Prostate gland (tissue), 2 donors: ENCODE measurements around the gene LRRC73. TPM values are rescaled to one million over a fixed set of nuclear protein-coding genes. Genes with fewer than 3 reads are reported as not detected.

Experiments
- DNase-seq: peaks from one replicate; pipeline ENCODE4 v3.0.0-alpha.2; 2019; ENCODE audit warnings: low spot score
- H3K27ac ChIP-seq, 2 donors: fragments of 200-600 bp; sonication (generic); 2 replicates each; pipeline ENCODE4 v1.5.1; 2017 to 2019
- H3K27me3 ChIP-seq: fragments of 200-600 bp; sonication (generic); replicated peaks from 2 replicates; pipeline ENCODE4 v1.5.1; 2019; ENCODE audit not compliant: insufficient read depth
- H3K36me3 ChIP-seq, 2 donors: fragments of 200-600 bp; sonication (generic); 1 replicate in 1 of 2; 2 replicates in 1 of 2; pipeline versions ENCODE4 v1.5.1 to v1.8.1; 2017 to 2019
- H3K4me1 ChIP-seq: fragments of 200-600 bp; sonication (generic); replicated peaks from 2 replicates; pipeline ENCODE4 v1.5.1; 2019
- H3K4me3 ChIP-seq, 2 donors: fragments of 200-600 bp; sonication (generic); 2 replicates each; pipeline ENCODE4 v1.5.1; 2017 to 2019
- H3K9me3 ChIP-seq: fragments of 200-600 bp; sonication (generic); 2 replicates; pipeline ENCODE4 v1.5.1; 2017
- POLR2A ChIP-seq: fragments of 450-650 bp; IDR thresholded peaks from one replicate; pipeline ENCODE4 v1.6.1; 2016; ENCODE audit warnings: antibody characterized with exemption, mild to moderate bottlenecking
- POLR2AphosphoS5 ChIP-seq: sonication (generic); formaldehyde crosslinking; IDR thresholded peaks from one replicate; pipeline ENCODE4 v1.6.1; 2017; ENCODE audit warnings: antibody characterized with exemption
- WGBS: methylation state at CpG from one replicate; pipeline ENCODE4 v1.1.5; 2018; 5-methylcytosine and 5-hydroxymethylcytosine counted together
- intact Hi-C: fragments of 100-400 bp; cut with DNase I; formaldehyde crosslinking; loops from one replicate; pipeline ENCODE4 v1.14.2; 2022
- total RNA-seq, 2 donors: library from RNA; depleted of rRNA; stranded (reverse); fragments of >200 nt; gene quantifications; one replicate each; pipeline ENCODE4 v1.1.0, GENCODE V29; 2016
- TF ChIP-seq, protein P1 (sequence below), 4 experiments: fragments of 200-600 bp in 2 of 4; fragments of 450-650 bp in 2 of 4; sonication (generic) in 2 of 4; IDR thresholded peaks; 1 replicate in 3 of 4; 2 replicates in 1 of 4; pipeline ENCODE4 v1.5.1; 2016 to 2019; ENCODE audit warnings: antibody characterized with exemption in 4 of 4, mild to moderate bottlenecking in 2 of 4, moderate library complexity in 2 of 4

The LRRC73 gene
- total RNA-seq, 2 donors from 2014 or later, result 0.68 to 4.0 TPM

DNA sequence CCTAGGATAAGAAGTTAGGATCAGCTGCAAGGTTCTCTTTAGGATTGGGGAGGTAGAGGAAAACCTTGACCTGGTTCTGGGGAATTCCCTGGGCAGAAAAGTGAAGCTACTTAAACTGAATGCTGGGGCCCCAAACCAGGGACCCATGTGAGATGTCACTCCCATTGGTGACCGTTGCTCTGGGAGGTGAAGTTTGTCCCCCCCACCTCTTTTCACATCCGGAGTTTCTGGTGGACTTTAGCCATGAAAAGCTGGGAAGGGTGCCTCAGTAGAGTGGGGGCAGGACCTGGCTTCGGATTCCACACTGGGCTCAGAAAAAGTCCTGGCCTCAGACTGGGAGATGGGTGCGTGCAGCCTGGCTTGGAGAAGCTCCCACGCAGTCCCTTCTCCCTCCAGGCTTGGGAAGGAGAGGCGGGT is 19.6 kb downstream of the LRRC73 start:
- peaks cover 19% of the 10 kb centered on the region for H3K4me1 ChIP-seq
- DNase-seq, result no peak
- intact Hi-C loops, result loop anchor here (10.0 kb wide), 1 partner anchor 226 kb away; no protein-coding TSS in a partner anchor
- TF ChIP-seq POLR2AphosphoS5, result no peak
- TF ChIP-seq, protein P1, sequence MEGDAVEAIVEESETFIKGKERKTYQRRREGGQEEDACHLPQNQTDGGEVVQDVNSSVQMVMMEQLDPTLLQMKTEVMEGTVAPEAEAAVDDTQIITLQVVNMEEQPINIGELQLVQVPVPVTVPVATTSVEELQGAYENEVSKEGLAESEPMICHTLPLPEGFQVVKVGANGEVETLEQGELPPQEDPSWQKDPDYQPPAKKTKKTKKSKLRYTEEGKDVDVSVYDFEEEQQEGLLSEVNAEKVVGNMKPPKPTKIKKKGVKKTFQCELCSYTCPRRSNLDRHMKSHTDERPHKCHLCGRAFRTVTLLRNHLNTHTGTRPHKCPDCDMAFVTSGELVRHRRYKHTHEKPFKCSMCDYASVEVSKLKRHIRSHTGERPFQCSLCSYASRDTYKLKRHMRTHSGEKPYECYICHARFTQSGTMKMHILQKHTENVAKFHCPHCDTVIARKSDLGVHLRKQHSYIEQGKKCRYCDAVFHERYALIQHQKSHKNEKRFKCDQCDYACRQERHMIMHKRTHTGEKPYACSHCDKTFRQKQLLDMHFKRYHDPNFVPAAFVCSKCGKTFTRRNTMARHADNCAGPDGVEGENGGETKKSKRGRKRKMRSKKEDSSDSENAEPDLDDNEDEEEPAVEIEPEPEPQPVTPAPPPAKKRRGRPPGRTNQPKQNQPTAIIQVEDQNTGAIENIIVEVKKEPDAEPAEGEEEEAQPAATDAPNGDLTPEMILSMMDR (IDR thresholded peaks at IDR 0.05), result no peak
- no peak for TF ChIP-seq POLR2A
- H3K9me3 ChIP-seq, result no peaks in the 10 kb centered on the region
- WGBS, result 73% methylated on average over 6 of the region's 6 CpGs
- no peaks in the 10 kb centered on the region for H3K36me3 ChIP-seq
- no peak overlapping the region for H3K27ac ChIP-seq
- H3K27me3 ChIP-seq, result no peaks in the 10 kb centered on the region
- H3K4me3 ChIP-seq, result no peak overlapping the region

DNA sequence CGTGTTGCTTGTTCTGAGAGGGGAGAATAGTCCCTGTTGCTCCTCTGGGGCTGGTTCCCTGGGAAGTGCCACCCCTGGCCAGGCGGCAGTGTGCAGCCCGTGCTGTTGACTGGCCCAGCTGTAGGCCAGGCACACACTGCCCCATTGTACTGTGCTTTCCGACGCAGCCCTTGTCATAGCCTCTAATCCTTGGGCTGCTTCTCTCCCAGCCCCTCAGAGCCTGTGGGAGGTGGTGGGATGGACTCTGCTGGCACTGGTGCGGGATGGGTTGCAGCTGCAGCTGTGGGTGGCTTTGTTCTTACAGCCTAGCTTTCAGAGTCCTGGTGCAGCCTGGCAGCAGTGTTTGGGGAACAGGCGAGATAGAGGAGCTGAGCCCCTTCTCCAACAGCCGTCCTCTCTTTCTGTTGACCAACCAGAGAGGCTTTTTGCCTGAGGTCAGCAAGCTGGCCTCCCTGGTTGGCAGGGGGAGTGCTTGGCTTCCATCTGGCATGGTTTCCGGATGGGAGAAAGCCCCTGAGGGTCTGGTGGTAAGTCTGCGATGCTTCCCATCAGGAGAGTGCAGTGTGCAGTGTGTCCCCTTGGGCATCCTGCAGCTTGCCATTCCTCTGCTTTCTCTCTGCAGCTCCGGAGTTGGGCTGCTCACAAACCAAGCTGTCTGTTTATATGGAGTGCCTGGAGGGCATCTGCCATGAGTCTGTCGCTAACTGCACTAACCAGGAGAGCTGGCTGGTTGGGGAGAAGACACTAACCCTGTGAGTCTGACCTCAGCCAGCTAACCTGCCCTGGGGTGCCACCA is 20.7 kb downstream of the LRRC73 start:
- no peaks in the 10 kb centered on the region for H3K9me3 ChIP-seq
- peaks cover 13% of the 10 kb centered on the region for H3K4me1 ChIP-seq
- TF ChIP-seq, protein P1 (IDR thresholded peaks at IDR 0.05), result no peak
- TF ChIP-seq POLR2AphosphoS5 (no peak), POLR2A (no peak)
- H3K36me3 ChIP-seq, result no peaks in the 10 kb centered on the region
- intact Hi-C loops, result loop anchor here (10.0 kb wide), 1 partner anchor 225 kb away; no protein-coding TSS in a partner anchor
- 84% methylated on average over 12 of the region's 12 CpGs for WGBS
- no peak overlapping the region for H3K4me3 ChIP-seq
- no peak overlapping the region for H3K27ac ChIP-seq
- DNase-seq, result no peak
- H3K27me3 ChIP-seq, result no peaks in the 10 kb centered on the region

DNA sequence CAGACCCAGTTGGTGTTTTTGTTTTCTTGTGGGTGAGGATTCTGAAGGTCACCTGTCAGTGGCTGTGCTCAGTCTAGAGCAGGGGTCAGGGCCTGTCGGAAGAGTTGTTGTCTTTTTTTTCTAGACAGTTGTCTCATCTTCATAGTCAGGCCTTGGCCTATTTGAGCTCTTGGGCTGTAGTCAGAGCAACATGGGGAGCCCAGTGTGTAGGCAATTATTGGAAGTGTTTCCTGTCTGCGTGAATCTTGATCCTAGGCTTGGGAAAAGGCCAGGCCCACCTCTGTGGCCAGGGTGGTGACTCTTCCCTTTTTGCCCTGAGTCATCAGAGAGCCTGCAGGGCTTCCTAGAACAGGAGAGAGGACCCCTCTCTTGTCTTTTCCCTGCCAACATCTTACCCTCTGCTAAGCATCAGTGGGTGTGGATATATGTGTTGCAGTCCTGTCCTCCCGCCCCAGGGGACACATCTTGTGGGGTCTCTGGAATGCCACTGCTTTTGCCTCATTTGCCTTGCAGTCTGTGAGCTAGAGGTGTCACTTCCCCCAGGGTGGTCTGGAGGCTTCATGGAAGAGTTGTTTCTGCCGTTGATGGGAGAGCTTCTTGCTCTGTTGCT is 21.4 kb downstream of the LRRC73 start:
- 77% methylated on average over 4 of the region's 4 CpGs for WGBS
- Histone ChIP-seq H3K27ac (no peak overlapping the region), H3K4me3 (no peak overlapping the region), H3K36me3 (no peaks in the 10 kb centered on the region), H3K27me3 (no peaks in the 10 kb centered on the region), H3K9me3 (no peaks in the 10 kb centered on the region), H3K4me1 (peaks cover 13% of the 10 kb centered on the region)
- intact Hi-C loops, result no loop called here
- DNase-seq, result no peak
- TF ChIP-seq POLR2A, result no peak
- TF ChIP-seq, protein P1 (IDR thresholded peaks at IDR 0.05), result no peak
- no peak for TF ChIP-seq POLR2AphosphoS5

DNA sequence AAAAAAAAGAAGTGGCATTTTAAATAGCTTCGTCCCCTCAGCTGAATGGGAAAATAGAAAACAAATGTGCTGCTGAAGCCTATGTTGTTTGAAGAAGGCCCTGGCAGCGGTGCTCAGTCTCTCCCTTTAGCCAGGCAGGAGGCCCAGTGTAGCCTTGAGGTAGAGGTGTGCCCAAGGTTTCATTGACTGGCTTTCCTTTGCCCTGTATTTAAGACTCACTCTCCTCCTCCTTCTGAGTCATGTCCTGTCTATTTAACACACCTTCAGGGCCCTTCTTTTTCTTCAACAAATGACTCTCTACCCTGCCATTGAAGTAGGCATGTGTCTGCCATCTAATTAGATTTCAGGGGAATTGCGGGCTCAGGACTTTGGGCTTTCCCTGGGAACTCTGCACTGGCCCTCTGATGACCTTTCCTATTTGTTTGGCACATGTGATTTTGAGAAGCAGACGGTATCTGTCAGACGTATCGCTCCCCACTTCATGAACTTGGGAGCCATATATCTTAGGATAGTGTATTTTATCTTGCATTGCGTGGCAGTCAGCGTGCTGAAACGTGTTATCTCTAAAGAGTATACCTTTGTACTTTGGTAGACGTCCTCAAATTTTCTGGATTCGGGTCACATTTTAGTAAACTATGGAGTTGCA is 28.4 kb downstream of the LRRC73 start:
- Histone ChIP-seq H3K36me3 (no peaks in the 10 kb centered on the region), H3K4me1 (peaks cover 7% of the 10 kb centered on the region), H3K27me3 (no peaks in the 10 kb centered on the region), H3K4me3 (no peak overlapping the region), H3K27ac (no peak overlapping the region), H3K9me3 (no peaks in the 10 kb centered on the region)
- WGBS, result 75% methylated on average over 11 of the region's 11 CpGs
- intact Hi-C loops, result no loop called here
- TF ChIP-seq POLR2A (no peak), POLR2AphosphoS5 (no peak)
- TF ChIP-seq, protein P1 (IDR thresholded peaks at IDR 0.05), result no peak
- no peak for DNase-seq
